ENCODE results near the gene NSUN2.

DNA sequence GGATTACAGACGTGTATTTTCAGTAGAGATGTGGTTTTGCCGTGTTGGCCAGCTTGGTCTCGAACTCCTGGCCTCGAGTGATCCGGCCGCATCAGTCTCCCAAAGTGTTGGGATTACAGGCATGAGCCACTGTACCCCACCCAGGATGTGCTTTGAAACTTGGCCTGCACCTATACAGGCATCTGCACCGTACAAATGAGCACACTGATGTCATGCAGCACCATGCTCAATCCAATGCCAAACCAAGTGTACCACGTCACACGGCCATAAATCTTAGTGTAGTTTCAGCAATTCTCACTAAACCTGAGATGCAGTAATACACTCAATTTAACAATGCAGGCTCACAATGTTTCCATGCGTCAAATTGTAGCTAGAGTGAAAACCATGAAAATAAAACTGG, 6.3 kb downstream of the NSUN2 start:
- TF ChIP-seq, protein P1, sequence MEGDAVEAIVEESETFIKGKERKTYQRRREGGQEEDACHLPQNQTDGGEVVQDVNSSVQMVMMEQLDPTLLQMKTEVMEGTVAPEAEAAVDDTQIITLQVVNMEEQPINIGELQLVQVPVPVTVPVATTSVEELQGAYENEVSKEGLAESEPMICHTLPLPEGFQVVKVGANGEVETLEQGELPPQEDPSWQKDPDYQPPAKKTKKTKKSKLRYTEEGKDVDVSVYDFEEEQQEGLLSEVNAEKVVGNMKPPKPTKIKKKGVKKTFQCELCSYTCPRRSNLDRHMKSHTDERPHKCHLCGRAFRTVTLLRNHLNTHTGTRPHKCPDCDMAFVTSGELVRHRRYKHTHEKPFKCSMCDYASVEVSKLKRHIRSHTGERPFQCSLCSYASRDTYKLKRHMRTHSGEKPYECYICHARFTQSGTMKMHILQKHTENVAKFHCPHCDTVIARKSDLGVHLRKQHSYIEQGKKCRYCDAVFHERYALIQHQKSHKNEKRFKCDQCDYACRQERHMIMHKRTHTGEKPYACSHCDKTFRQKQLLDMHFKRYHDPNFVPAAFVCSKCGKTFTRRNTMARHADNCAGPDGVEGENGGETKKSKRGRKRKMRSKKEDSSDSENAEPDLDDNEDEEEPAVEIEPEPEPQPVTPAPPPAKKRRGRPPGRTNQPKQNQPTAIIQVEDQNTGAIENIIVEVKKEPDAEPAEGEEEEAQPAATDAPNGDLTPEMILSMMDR (tag by site-specific recombination; IDR thresholded peaks at IDR 0.05): no peak
- TF ChIP-seq ZNF654 (tag by site-specific recombination; IDR thresholded peaks at IDR 0.05; ENCODE audit: low read depth) (no peak), ZNF843 (tag by site-specific recombination; IDR thresholded peaks at IDR 0.05) (no peak), ZNF629 (tag by site-specific recombination; IDR thresholded peaks at IDR 0.05) (no peak), SP7 (tag by site-specific recombination; IDR thresholded peaks at IDR 0.05) (no peak), ZNF416 (tag by site-specific recombination; IDR thresholded peaks at IDR 0.05) (no peak), ELK4 (IDR thresholded peaks at IDR 0.05; ENCODE audit: borderline replicate concordance, low read depth, low read length) (no peak), ZNF639 (tag by site-specific recombination; IDR thresholded peaks at IDR 0.05) (no peak), ZNF514 (tag by site-specific recombination; IDR thresholded peaks at IDR 0.05) (no peak), ZNF830 (tag by site-specific recombination; IDR thresholded peaks at IDR 0.05; ENCODE audit: low read depth) (no peak), ZNF2 (tag by site-specific recombination; IDR thresholded peaks at IDR 0.05) (no peak)
